ENCODE results near the gene CST9.

Gene CST9

DNA sequence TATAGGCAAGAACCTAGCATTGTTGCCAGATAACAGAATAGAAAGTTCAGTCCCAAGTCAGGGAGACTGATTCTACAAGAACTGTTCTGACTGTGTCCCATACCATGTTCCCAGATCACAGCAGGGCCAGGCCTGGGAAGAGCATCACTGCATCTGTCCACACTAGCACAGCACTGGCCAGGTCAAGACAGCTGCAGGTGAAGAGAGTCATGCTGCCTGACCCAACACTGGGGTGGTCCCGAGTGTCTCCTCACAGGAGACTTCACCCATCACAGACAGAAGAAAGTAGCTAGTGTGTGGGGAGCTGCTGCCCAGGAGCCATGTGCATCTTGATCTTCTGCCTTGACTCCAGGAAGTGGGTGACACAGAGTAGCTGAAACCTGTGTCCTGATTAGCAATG, 36.1 kb downstream of the CST9 start:
- TF ChIP-seq CTCF (conservative IDR thresholded peaks at IDR 0.05; ENCODE audit: low read length): no peak
- no peak overlapping the region for H3K4me3 ChIP-seq (ENCODE audit: low read length)
- DNase-seq (ENCODE audit: low read depth): no peak

DNA sequence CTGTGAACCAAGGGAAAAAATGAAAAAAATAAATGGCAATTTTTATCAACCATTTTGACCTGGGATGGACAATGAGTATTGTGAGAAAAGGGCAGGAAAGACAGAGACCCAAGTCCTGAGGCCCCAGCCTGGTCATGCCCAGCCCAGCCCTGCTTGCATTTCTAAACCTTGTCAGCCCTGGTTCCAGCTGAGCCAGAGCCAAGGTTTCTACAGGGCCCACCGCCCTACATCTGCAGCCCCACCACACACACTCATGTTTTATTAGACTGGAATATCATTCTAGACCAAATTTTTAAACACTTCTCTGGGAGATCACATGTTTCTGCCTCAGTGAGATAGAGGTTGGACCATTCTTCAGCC, 36.8 kb downstream of the CST9 start:
- no peak for DNase-seq (ENCODE audit: low read depth)
- no peak for TF ChIP-seq CTCF (conservative IDR thresholded peaks at IDR 0.05; ENCODE audit: low read length)
- no peak overlapping the region for H3K4me3 ChIP-seq (ENCODE audit: low read length)

DNA sequence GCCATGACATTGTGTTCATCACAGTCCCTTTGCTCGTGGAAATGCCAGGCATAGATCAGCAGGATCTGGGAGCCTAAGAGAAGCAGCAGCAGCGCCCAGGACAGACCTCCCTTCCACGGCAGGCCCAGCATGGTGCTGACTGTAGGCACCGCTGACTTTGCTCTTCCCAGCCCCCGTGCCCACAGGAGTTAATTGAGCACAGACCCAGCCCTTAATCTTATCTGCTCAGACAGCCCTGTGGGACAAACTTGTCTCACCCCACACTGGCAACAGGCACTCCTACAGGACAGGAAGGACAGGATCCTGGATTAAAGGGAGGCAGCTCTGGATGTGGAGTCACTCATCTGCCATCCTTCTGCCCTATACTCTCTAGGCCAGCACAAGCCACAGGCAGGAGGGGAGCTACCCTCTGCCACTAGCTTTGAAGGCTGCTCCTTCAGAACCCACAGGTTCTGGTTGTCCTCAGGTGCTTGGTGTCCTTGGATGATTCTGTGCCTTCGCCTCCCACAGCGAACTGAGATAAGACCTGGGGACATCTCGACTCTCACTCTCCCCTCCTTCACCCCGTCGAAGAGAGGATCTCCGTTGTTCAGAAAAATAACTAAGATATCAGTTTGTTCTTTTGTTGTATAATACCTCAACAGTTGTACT, 37.3 kb downstream of the CST9 start, which contains the start of gene CST9L:
Gene CST9L (minus strand): TSS at position 165 of the 651 bp plus-strand sequence. CDS start 34 bp downstream, at position 131.
- no peak within 1 kb of the TSS for H3K4me3 ChIP-seq (ENCODE audit: low read length)
- no peak for DNase-seq (ENCODE audit: low read depth)
- no peak for TF ChIP-seq CTCF (conservative IDR thresholded peaks at IDR 0.05; ENCODE audit: low read length)

GRCh38 chr20:23566199-23566932, 39.4 kb downstream of the CST9 start:
- DNase-seq (ENCODE audit: low read depth): no peak
- no peak overlapping the region for H3K4me3 ChIP-seq (ENCODE audit: low read length)
- no peak for TF ChIP-seq CTCF (conservative IDR thresholded peaks at IDR 0.05; ENCODE audit: low read length)

- no peak for DNase-seq (ENCODE audit: low read depth)
- no peak overlapping the region for H3K4me3 ChIP-seq (ENCODE audit: low read length)
- TF ChIP-seq CTCF (conservative IDR thresholded peaks at IDR 0.05; ENCODE audit: low read length): no peak
Observed at GRCh38 chr20:23565503-23566045, 40.1 kb downstream of the CST9 start.

- no peak for DNase-seq (ENCODE audit: low read depth)
- no peak for TF ChIP-seq CTCF (conservative IDR thresholded peaks at IDR 0.05; ENCODE audit: low read length)
- no peak overlapping the region for H3K4me3 ChIP-seq (ENCODE audit: low read length)
Observed at GRCh38 chr20:23564927-23565326, 40.8 kb downstream of the CST9 start.
